IPS DF 6.9 (cell line): ENCODE data around the gene SIN3A.
A peak's percentile ranks its signal among the peaks of the same experiment; 100 is the strongest.

ENCODE experiments used
- DNase-seq: peaks from one replicate; pipeline ENCODE4 v3.0.0-alpha.2; 2013; ENCODE audit warnings: low read depth, low spot score
- H3K27ac ChIP-seq: one replicate; pipeline ENCODE4 v1.5.1; 2013; ENCODE audit warnings: low read length, control low read depth
- H3K27me3 ChIP-seq: 2 replicates; pipeline ENCODE4 v1.6.1; 2013; ENCODE audit warnings: mild to moderate bottlenecking, low read length; ENCODE audit not compliant: control insufficient read depth, insufficient read depth
- H3K36me3 ChIP-seq: 2 replicates; pipeline ENCODE4 v1.6.1; 2013; ENCODE audit warnings: low read length; ENCODE audit not compliant: control insufficient read depth, insufficient read depth
- H3K4me1 ChIP-seq: 2 replicates; pipeline ENCODE4 v1.6.1; 2013; ENCODE audit warnings: low read length; ENCODE audit not compliant: control insufficient read depth, insufficient read depth
- H3K4me3 ChIP-seq: 2 replicates; pipeline ENCODE4 v1.5.1; 2013; ENCODE audit warnings: mild to moderate bottlenecking, low read length
- H3K9me3 ChIP-seq: 2 replicates; pipeline ENCODE4 v1.6.1; 2013; ENCODE audit warnings: low read length, inconsistent platforms; ENCODE audit not compliant: control insufficient read depth, insufficient read depth
- WGBS: extraction: QIAGEN DNeasy Blood & Tissue Kit; methylation state at CpG from one replicate; pipeline ENCODE4 v1.1.7; 2013; ENCODE audit warnings: mixed read lengths, missing lambda C conversion rate; ENCODE audit not compliant: insufficient read length, insufficient coverage; 5-methylcytosine and 5-hydroxymethylcytosine counted together

Gene SIN3A

GRCh38 chr15:75459581-75459980, 8.1 kb upstream of the SIN3A start:
- H3K27ac ChIP-seq: no peak overlapping the region
- H3K36me3 ChIP-seq: peaks cover 2% of the 10 kb centered on the region; the same call in 1 of the 2 replicates
- no peak overlapping the region for H3K4me3 ChIP-seq
- DNase-seq: no peak
- H3K27me3 ChIP-seq: no peaks in the 10 kb centered on the region
- H3K4me1 ChIP-seq: no peaks in the 10 kb centered on the region
- no peaks in the 10 kb centered on the region for H3K9me3 ChIP-seq
- no CpG with 5 or more reads among the region's 1 CpG for WGBS

- no CpG with 5 or more reads among the region's 6 CpGs for WGBS
- H3K9me3 ChIP-seq: no peaks in the 10 kb centered on the region
- no peaks in the 10 kb centered on the region for H3K27me3 ChIP-seq
- H3K4me3 ChIP-seq: no peak overlapping the region
- no peaks in the 10 kb centered on the region for H3K4me1 ChIP-seq
- no peak for DNase-seq
- H3K27ac ChIP-seq: no peak overlapping the region
- H3K36me3 ChIP-seq: peaks cover 2% of the 10 kb centered on the region; the same call in 1 of the 2 replicates
These were observed 5.2 kb upstream of the SIN3A start for GRCh38 chr15:75456710-75457109.

GRCh38 chr15:75455982-75456531, 4.6 kb upstream of the SIN3A start:
- no peaks in the 10 kb centered on the region for H3K4me1 ChIP-seq

GRCh38 chr15:75455424-75455981, 4.0 kb upstream of the SIN3A start:
- H3K27ac ChIP-seq: no peak overlapping the region
- H3K4me1 ChIP-seq: no peaks in the 10 kb centered on the region
- DNase-seq: peak; percentile 58
- no peaks in the 10 kb centered on the region for H3K9me3 ChIP-seq
- H3K27me3 ChIP-seq: no peaks in the 10 kb centered on the region
- peak overlapping the region; percentile 64 for H3K4me3 ChIP-seq
- peaks cover 2% of the 10 kb centered on the region; the same call in 1 of the 2 replicates for H3K36me3 ChIP-seq
- no CpG with 5 or more reads among the region's 48 CpGs for WGBS

More at GRCh38 chr15:75455982-75456531, 4.6 kb upstream of the SIN3A start:
- Histone ChIP-seq H3K9me3 (no peaks in the 10 kb centered on the region), H3K36me3 (peaks cover 2% of the 10 kb centered on the region; the same call in 1 of the 2 replicates), H3K27ac (no peak overlapping the region), H3K4me3 (peak overlapping the region; percentile 64; the same call in 1 of the 2 replicates), H3K27me3 (no peaks in the 10 kb centered on the region)
- no CpG with 5 or more reads among the region's 24 CpGs for WGBS
- peak; percentile 20 for DNase-seq

- Histone ChIP-seq H3K27me3 (no peaks in the 10 kb centered on the region), H3K4me3 (peak overlapping the region; percentile 64; the same call in 1 of the 2 replicates), H3K27ac (no peak overlapping the region), H3K4me1 (no peaks in the 10 kb centered on the region), H3K9me3 (no peaks in the 10 kb centered on the region), H3K36me3 (peaks cover 1% of the 10 kb centered on the region; the same call in 1 of the 2 replicates)
- no CpG with 5 or more reads among the region's 116 CpGs for WGBS
- peak; percentile 5 for DNase-seq
These were observed 3.2 kb upstream of the SIN3A start for GRCh38 chr15:75454471-75455378.

GRCh38 chr15:75453703-75454470, 2.4 kb upstream of the SIN3A start:
- H3K4me3 ChIP-seq: peak overlapping the region; percentile 64; the same call in 1 of the 2 replicates
- WGBS: no CpG with 5 or more reads among the region's 57 CpGs

GRCh38 chr15:75452865-75453702, 1.6 kb upstream of the SIN3A start:
- peak overlapping the region; percentile 52; the same call in 1 of the 2 replicates for H3K4me3 ChIP-seq
- H3K27me3 ChIP-seq: no peaks in the 10 kb centered on the region
- peak; percentile 54 for DNase-seq
- H3K9me3 ChIP-seq: no peaks in the 10 kb centered on the region
- no peaks in the 10 kb centered on the region for H3K4me1 ChIP-seq
- no peak overlapping the region for H3K27ac ChIP-seq
- H3K36me3 ChIP-seq: no peaks in the 10 kb centered on the region
- WGBS: no CpG with 5 or more reads among the region's 38 CpGs

More at GRCh38 chr15:75453703-75454470, 2.4 kb upstream of the SIN3A start:
- H3K27ac ChIP-seq: no peak overlapping the region
- H3K27me3 ChIP-seq: no peaks in the 10 kb centered on the region
- H3K36me3 ChIP-seq: no peaks in the 10 kb centered on the region
- peak; percentile 99 for DNase-seq
- H3K9me3 ChIP-seq: no peaks in the 10 kb centered on the region
- no peaks in the 10 kb centered on the region for H3K4me1 ChIP-seq

GRCh38 chr15:75452364-75452864, 924 bp upstream of the SIN3A start:
- H3K4me1 ChIP-seq: no peaks in the 10 kb centered on the region
- peak; percentile 58 for DNase-seq
- H3K36me3 ChIP-seq: no peaks in the 10 kb centered on the region
- WGBS: no CpG with 5 or more reads among the region's 16 CpGs
- H3K27ac ChIP-seq: no peak overlapping the region
- H3K9me3 ChIP-seq: no peaks in the 10 kb centered on the region
- H3K27me3 ChIP-seq: no peaks in the 10 kb centered on the region
- H3K4me3 ChIP-seq: peak overlapping the region; percentile 52; the same call in 1 of the 2 replicates

- no CpG with 5 or more reads among the region's 45 CpGs for WGBS
- Histone ChIP-seq H3K4me1 (no peaks in the 10 kb centered on the region), H3K36me3 (no peaks in the 10 kb centered on the region), H3K27me3 (no peaks in the 10 kb centered on the region), H3K9me3 (no peaks in the 10 kb centered on the region), H3K27ac (no peak overlapping the region), H3K4me3 (peak overlapping the region; percentile 69)
- no peak for DNase-seq
These were observed 252 bp downstream of the SIN3A start for GRCh38 chr15:75451202-75451673.
